Fibroblast of mammary gland (primary cell): ENCODE results near the gene C4orf54.

Experiments
- DNase-seq: peaks from one replicate; pipeline ENCODE4 v3.0.0-alpha.2; 2010; ENCODE audit warnings: low read depth
- H3K4me3 ChIP-seq: 2 replicates; pipeline ENCODE4 v1.5.1; 2011; ENCODE audit warnings: low read depth, mild to moderate bottlenecking, low read length, moderate library complexity; ENCODE audit not compliant: control insufficient read depth
- TF ChIP-seq, protein P1 (sequence below): conservative IDR thresholded peaks from 2 replicates; pipeline ENCODE4 v1.5.1; 2011; ENCODE audit warnings: low read depth, low read length, inconsistent platforms; ENCODE audit not compliant: control insufficient read depth, insufficient read depth

The C4orf54 gene

DNA sequence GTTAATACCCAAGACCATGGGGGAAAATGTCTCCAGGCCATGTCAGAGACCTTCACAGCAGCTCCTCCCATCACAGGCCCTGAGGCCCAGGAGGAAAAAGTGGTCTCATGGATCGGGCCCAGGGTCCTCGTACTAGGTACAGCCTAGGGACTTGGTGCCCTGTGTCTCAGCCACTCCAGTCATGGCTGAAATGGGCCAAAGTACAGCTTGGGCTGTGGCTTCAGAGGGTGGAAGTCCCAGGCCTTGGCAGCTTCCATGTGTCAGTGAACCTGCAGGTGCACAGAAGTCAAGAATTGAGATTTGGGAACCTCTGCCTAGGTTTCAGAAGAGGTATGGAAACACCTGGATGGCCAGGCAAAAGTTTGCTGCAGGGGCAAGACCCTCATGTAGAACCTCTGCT, 27.6 kb upstream of the C4orf54 start:
- DNase-seq, result no peak
- TF ChIP-seq, protein P1, sequence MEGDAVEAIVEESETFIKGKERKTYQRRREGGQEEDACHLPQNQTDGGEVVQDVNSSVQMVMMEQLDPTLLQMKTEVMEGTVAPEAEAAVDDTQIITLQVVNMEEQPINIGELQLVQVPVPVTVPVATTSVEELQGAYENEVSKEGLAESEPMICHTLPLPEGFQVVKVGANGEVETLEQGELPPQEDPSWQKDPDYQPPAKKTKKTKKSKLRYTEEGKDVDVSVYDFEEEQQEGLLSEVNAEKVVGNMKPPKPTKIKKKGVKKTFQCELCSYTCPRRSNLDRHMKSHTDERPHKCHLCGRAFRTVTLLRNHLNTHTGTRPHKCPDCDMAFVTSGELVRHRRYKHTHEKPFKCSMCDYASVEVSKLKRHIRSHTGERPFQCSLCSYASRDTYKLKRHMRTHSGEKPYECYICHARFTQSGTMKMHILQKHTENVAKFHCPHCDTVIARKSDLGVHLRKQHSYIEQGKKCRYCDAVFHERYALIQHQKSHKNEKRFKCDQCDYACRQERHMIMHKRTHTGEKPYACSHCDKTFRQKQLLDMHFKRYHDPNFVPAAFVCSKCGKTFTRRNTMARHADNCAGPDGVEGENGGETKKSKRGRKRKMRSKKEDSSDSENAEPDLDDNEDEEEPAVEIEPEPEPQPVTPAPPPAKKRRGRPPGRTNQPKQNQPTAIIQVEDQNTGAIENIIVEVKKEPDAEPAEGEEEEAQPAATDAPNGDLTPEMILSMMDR, result no peak
- H3K4me3 ChIP-seq, result no peak overlapping the region

GRCh38 chr4:99683895-99684294, 26.3 kb upstream of the C4orf54 start:
- H3K4me3 ChIP-seq, result no peak overlapping the region
- DNase-seq, result no peak
- TF ChIP-seq, protein P1, result no peak

- TF ChIP-seq, protein P1, result no peak
- DNase-seq, result no peak
- H3K4me3 ChIP-seq, result no peak overlapping the region
Measured at GRCh38 chr4:99679976-99680375, 22.3 kb upstream of the C4orf54 start.

GRCh38 chr4:99679204-99679603, 21.6 kb upstream of the C4orf54 start:
- TF ChIP-seq, protein P1, result no peak
- DNase-seq, result no peak
- H3K4me3 ChIP-seq, result no peak overlapping the region

GRCh38 chr4:99677161-99677560, 19.5 kb upstream of the C4orf54 start:
- TF ChIP-seq, protein P1, result no peak
- DNase-seq, result no peak
- no peak overlapping the region for H3K4me3 ChIP-seq

- DNase-seq, result no peak
- no peak overlapping the region for H3K4me3 ChIP-seq
- TF ChIP-seq, protein P1, result no peak
Measured at GRCh38 chr4:99670409-99671073, 12.9 kb upstream of the C4orf54 start.

DNA sequence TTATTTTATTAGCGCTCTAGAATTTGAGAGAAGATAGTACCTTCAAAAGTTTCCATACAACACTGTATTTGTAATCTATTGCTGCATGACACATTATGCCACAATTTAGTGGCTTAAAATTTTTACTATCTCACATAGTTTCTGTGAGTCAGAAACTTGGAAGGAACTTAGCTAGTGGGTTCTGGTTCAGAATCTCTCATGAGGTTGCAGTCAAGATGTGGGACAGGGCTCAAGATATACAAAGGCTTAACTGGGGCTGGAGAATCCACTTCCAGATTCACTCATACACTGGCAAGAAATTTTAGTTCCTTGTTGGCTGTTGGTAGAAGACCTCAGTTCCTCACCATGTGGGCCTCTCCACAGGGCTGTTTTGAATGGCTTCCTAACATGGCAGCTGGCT, 11.5 kb upstream of the C4orf54 start:
- peak; percentile 2 for DNase-seq
- H3K4me3 ChIP-seq, result no peak overlapping the region
- TF ChIP-seq, protein P1, result no peak
